Lung (tissue), 12 donors: Measurements from ENCODE around the gene IQSEC1. TPM values are rescaled to one million over a fixed set of nuclear protein-coding genes. Genes with fewer than 3 reads are reported as not detected.
A peak's percentile ranks its signal among the peaks of the same experiment; 100 is the strongest.

Source experiments
- ATAC-seq: fragments of 200-7000 bp; cut with Tn5 transposase; one replicate; pipeline ENCODE4 v1.9.1; 2020; ENCODE audit warnings: moderate number of reproducible peaks; ENCODE audit not compliant: insufficient read depth, low FRiP score
- DNase-seq, 3 donors: peaks; one replicate each; pipeline ENCODE4 v3.0.0-alpha.2; 2013 to 2017
- H3K27ac ChIP-seq, 2 donors: one replicate each; pipeline ENCODE4 v1.5.1; 2013; ENCODE audit warnings: mild to moderate bottlenecking in 2 of 2, moderate library complexity in 2 of 2, control low read depth in 1 of 2, inconsistent platforms in 1 of 2, low read depth in 1 of 2, low read length in 1 of 2
- H3K27me3 ChIP-seq, 3 donors: one replicate each; pipeline ENCODE4 v1.5.1; 2013; ENCODE audit warnings: low read length in 2 of 3; ENCODE audit not compliant: control insufficient read depth in 3 of 3, insufficient read depth in 3 of 3
- H3K36me3 ChIP-seq, 4 donors: one replicate each; pipeline ENCODE4 v1.5.1; 2013; ENCODE audit warnings: low read length in 4 of 4, mild to moderate bottlenecking in 1 of 4, moderate library complexity in 1 of 4; ENCODE audit not compliant: control insufficient read depth in 4 of 4, insufficient read depth in 4 of 4
- H3K4me1 ChIP-seq, 5 donors: one replicate each; pipeline ENCODE4 v1.5.1; 2013; ENCODE audit warnings: low read length in 5 of 5, mild to moderate bottlenecking in 2 of 5, moderate library complexity in 1 of 5; ENCODE audit not compliant: control insufficient read depth in 5 of 5, insufficient read depth in 5 of 5
- H3K4me3 ChIP-seq: one replicate; pipeline ENCODE4 v1.5.1; 2013; ENCODE audit warnings: mild to moderate bottlenecking, control low read depth, moderate library complexity
- H3K9ac ChIP-seq, 2 donors: one replicate each; pipeline ENCODE4 v1.5.1; 2013; ENCODE audit warnings: low read length in 2 of 2, control low read depth in 1 of 2; ENCODE audit not compliant: insufficient read depth in 1 of 2
- H3K9me3 ChIP-seq, 4 donors: one replicate each; pipeline ENCODE4 v1.5.1; 2013; ENCODE audit warnings: low read length in 3 of 4, mild to moderate bottlenecking in 1 of 4, moderate library complexity in 1 of 4; ENCODE audit not compliant: control insufficient read depth in 4 of 4, insufficient read depth in 3 of 4
- WGBS, 2 donors: extraction: QIAGEN DNeasy Blood & Tissue Kit; methylation state at CpG; one replicate each; pipeline ENCODE4 v1.1.7; 2013; 5-methylcytosine and 5-hydroxymethylcytosine counted together
- polyA plus RNA-seq, 2 donors: library from polyadenylated mRNA; stranded (reverse); fragments of 200-250 nt; gene quantifications; one replicate each; pipeline ENCODE4 v1.2.1, GENCODE V29; 2013
- total RNA-seq, 2 donors: library from RNA; depleted of rRNA in 1 of 2; stranded (reverse); fragments of >200 nt in 1 of 2; gene quantifications; one replicate each; pipeline ENCODE4 v1.2.1, GENCODE V29; 2014 to 2021
- TF ChIP-seq, protein P1 (sequence below): IDR thresholded peaks from 2 replicates; pipeline ENCODE4 v1.5.1; 2012; ENCODE audit warnings: mild to moderate bottlenecking; ENCODE audit errors: control extremely low read depth, extremely low read depth
- donor health status: control.
- donor health status: control.
- donor health status: Bipolar disorder and iron deficiency.
- donor health status: healthy.
- donor health status: DM: yes; HTN: yes; CAD: no.

The IQSEC1 gene
- total and polyA plus RNA-seq, 4 donors = 13.9 to 69.1 (median 31.1) TPM

DNA sequence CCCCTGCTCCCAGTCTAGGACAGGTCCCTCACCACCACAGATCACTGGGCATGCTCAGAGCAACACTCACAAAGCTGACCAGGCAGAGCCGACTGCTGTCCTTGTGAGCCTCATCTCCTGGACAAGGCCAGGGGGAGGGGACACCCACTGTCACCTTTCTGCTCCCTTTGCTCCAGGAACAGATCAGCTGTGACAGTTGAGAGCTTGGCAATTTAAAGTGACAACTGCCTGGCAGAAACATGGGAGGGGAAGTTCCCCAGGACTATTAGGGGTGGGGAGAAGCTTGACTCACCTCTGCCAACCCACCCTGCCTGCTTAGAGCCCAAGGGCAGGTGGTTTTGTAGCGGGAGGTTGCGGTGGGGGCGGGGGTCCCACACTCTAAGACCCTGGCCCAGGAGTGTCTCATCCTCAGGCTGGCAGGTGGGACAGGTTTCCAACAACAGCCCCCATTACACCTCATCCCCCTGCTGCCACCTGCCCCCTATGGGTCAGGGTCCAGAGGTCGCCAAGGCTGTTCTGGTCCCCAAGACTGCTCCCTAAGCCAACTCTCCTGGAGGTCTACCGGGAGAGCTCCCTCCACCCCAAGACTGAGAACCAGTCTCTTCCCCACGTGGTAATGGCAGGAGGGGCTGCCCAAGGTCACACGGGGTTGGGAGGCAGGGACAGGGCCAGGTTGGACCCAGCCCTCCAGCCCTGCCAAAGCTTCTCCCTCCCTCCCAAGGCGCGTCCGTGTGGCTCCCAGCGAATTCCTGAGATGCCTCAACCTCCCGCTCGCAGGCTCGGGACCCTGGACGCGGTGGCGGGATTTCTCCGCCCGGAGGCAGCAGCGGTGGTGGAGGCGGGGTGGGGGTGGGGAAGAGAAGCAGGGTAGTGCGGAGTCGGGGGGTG is 80.4 kb downstream of the IQSEC1 start:
- H3K4me3 ChIP-seq = no peak overlapping the region
- H3K36me3 ChIP-seq = no peaks in the 10 kb centered on the region
- peaks cover 0 to 8% (median 0%) of the 10 kb centered on the region in 5 donors for H3K4me1 ChIP-seq
- peak in 1 of 3 donors; percentile 53 for DNase-seq
- peak overlapping the region in 1 of 2 donors; percentile 89 for H3K27ac ChIP-seq
- TF ChIP-seq, protein P1, sequence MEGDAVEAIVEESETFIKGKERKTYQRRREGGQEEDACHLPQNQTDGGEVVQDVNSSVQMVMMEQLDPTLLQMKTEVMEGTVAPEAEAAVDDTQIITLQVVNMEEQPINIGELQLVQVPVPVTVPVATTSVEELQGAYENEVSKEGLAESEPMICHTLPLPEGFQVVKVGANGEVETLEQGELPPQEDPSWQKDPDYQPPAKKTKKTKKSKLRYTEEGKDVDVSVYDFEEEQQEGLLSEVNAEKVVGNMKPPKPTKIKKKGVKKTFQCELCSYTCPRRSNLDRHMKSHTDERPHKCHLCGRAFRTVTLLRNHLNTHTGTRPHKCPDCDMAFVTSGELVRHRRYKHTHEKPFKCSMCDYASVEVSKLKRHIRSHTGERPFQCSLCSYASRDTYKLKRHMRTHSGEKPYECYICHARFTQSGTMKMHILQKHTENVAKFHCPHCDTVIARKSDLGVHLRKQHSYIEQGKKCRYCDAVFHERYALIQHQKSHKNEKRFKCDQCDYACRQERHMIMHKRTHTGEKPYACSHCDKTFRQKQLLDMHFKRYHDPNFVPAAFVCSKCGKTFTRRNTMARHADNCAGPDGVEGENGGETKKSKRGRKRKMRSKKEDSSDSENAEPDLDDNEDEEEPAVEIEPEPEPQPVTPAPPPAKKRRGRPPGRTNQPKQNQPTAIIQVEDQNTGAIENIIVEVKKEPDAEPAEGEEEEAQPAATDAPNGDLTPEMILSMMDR = no peak
- no peak for ATAC-seq
- 25 to 26% methylated on average over 24 of the region's 24 CpGs for WGBS, 2 donors
- H3K27me3 ChIP-seq = peaks cover 0 to 16% (median 14%) of the 10 kb centered on the region in 3 donors
- no peaks in the 10 kb centered on the region for H3K9me3 ChIP-seq
- H3K9ac ChIP-seq = no peak overlapping the region

DNA sequence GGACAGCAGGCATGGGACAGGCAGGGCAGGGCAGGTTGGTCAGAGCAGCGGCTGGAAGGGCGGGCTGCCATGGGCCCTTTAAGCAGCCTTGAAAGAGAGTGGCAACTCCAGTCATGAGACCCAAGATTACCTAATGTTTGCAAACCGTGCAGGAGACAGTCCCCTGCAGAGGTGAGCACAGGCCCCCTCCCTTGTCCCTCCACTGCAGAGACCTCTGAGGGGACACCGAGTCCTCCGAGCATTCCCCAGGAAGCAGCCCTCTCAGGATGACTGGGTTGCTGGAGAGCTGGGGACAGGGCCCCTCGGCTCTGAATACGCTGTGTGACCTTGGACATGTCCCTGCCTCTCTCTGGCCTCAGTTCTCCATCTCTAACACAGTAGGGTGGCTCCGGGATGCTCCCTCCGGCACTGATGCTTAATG is 81.4 kb downstream of the IQSEC1 start:
- H3K27ac ChIP-seq = no peak overlapping the region
- peaks cover 0 to 16% (median 14%) of the 10 kb centered on the region in 3 donors for H3K27me3 ChIP-seq
- ATAC-seq (no peak), DNase-seq (no peak)
- no peak overlapping the region for H3K4me3 ChIP-seq
- H3K9me3 ChIP-seq = no peaks in the 10 kb centered on the region
- WGBS, 2 donors = 74 to 79% methylated on average over 9 of the region's 9 CpGs
- peaks cover 0 to 8% (median 4%) of the 10 kb centered on the region in 5 donors for H3K4me1 ChIP-seq
- H3K36me3 ChIP-seq = no peaks in the 10 kb centered on the region
- TF ChIP-seq, protein P1 = no peak
- H3K9ac ChIP-seq = no peak overlapping the region

DNA sequence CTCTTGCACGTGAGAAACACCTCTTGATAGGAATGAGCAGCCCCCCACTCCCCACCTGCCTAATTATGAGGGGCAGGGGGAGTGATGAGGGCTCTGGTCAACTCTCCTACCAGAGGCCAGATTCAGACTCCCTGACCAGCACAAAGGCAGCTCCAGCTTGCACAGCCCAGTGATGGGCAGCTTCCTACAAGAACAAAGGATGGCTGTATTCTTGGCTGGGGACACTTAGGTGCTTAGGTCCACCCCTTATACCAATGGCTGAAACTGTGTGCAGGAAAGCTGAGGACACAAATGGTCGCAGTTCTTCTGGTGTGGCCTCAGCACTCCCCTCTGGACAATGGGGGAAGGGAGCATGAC is 81.8 kb downstream of the IQSEC1 start:
- DNase-seq (no peak), ATAC-seq (no peak)
- H3K27ac ChIP-seq = peak overlapping the region in 1 of 2 donors; percentile 24
- H3K27me3 ChIP-seq = peaks cover 0 to 16% (median 14%) of the 10 kb centered on the region in 3 donors
- H3K36me3 ChIP-seq = no peaks in the 10 kb centered on the region
- H3K4me1 ChIP-seq = peaks cover 0 to 8% (median 4%) of the 10 kb centered on the region in 5 donors
- no peak overlapping the region for H3K9ac ChIP-seq
- H3K9me3 ChIP-seq = no peaks in the 10 kb centered on the region
- TF ChIP-seq, protein P1 = no peak
- 81 to 89% methylated on average over 2 of the region's 2 CpGs for WGBS, 2 donors
- no peak overlapping the region for H3K4me3 ChIP-seq
